Skin epidermis (tissue), 12 donors: ENCODE data around the gene FAM193A.
A peak's percentile ranks its signal among the peaks of the same experiment; 100 is the strongest.
"Not testable (repeated sequence)": the region's sequence is repeated elsewhere in the genome, so short reads cannot be mapped to it uniquely, and the experiment has no call there.

Experiments used
- H3K27ac ChIP-seq, 21 experiments: fragments of 200-600 bp; sonication (generic) in 11 of 21; one replicate each; pipeline ENCODE4 v1.5.0; 2020; ENCODE audit warnings: mild to moderate bottlenecking in 3 of 21, inconsistent platforms in 2 of 21, moderate library complexity in 2 of 21
- H3K4me3 ChIP-seq, 7 experiments: fragments of 200-600 bp; sonication (generic) in 2 of 7; one replicate each; pipeline ENCODE4 v1.5.0; 2020; ENCODE audit warnings: inconsistent platforms in 2 of 7, mild to moderate bottlenecking in 2 of 7, moderate library complexity in 1 of 7

FAM193A gene

GRCh38 chr4:2755821-2756690 lies 219.6 kb downstream of the FAM193A start, which contains the start of gene TNIP2:
TSS of gene TNIP2 (minus strand) at chr4:2756336. CDS start at chr4:2756289, 47 bp downstream.
- Histone ChIP-seq H3K4me3 (peak within 1 kb of the TSS; percentile 43 to 87 (median 83)), H3K27ac (peak within 1 kb of the TSS; percentile 80 to 97 (median 94))

GRCh38 chr4:2756691-2757350 lies 220.4 kb downstream of the FAM193A start:
- Histone ChIP-seq H3K4me3 (peak overlapping the region; percentile 19 to 87 (median 77)), H3K27ac (peak overlapping the region in 13 of 21 experiments; percentile 11 to 94 (median 54))

GRCh38 chr4:2757426-2757825 lies 221.0 kb downstream of the FAM193A start:
- Histone ChIP-seq H3K4me3 (no peak overlapping the region), H3K27ac (no peak overlapping the region)

- H3K4me3 ChIP-seq = no peak overlapping the region
- H3K27ac ChIP-seq = no peak overlapping the region
Observed at GRCh38 chr4:2761035-2761923, 224.8 kb downstream of the FAM193A start.

- Histone ChIP-seq H3K27ac (no peak overlapping the region), H3K4me3 (no peak overlapping the region)
Observed at GRCh38 chr4:2762048-2762447, 225.6 kb downstream of the FAM193A start.

GRCh38 chr4:2762486-2763370 lies 226.3 kb downstream of the FAM193A start:
- not testable (repeated sequence) for H3K4me3 ChIP-seq, H3K27ac ChIP-seq

- peak overlapping the region in 18 of 21 experiments; percentile 34 to 91 (median 72) for H3K27ac ChIP-seq
- peak overlapping the region; percentile 35 to 64 (median 43) for H3K4me3 ChIP-seq
Observed at GRCh38 chr4:2763511-2763967, 227.1 kb downstream of the FAM193A start.

- Histone ChIP-seq H3K27ac (no peak overlapping the region), H3K4me3 (no peak overlapping the region)
Observed at GRCh38 chr4:2765832-2766526, 229.5 kb downstream of the FAM193A start.

GRCh38 chr4:2767046-2767704 lies 230.7 kb downstream of the FAM193A start:
- Histone ChIP-seq H3K27ac (no peak overlapping the region), H3K4me3 (no peak overlapping the region)

- Histone ChIP-seq H3K4me3 (no peak overlapping the region), H3K27ac (no peak overlapping the region)
Observed at GRCh38 chr4:2767705-2768074, 231.2 kb downstream of the FAM193A start.

- Histone ChIP-seq H3K27ac (no peak overlapping the region), H3K4me3 (no peak overlapping the region)
Observed at GRCh38 chr4:2768124-2768523, 231.7 kb downstream of the FAM193A start.

GRCh38 chr4:2768921-2769336 lies 232.5 kb downstream of the FAM193A start:
- H3K27ac ChIP-seq = no peak overlapping the region
- no peak overlapping the region for H3K4me3 ChIP-seq

- Histone ChIP-seq H3K27ac (peak overlapping the region in 4 of 21 experiments; percentile 2 to 46 (median 33)), H3K4me3 (no peak overlapping the region)
Observed at GRCh38 chr4:2771264-2771663, 234.8 kb downstream of the FAM193A start.

- H3K27ac ChIP-seq, H3K4me3 ChIP-seq: not testable (repeated sequence)
Observed at GRCh38 chr4:2780643-2781042, 244.2 kb downstream of the FAM193A start.

- H3K4me3 ChIP-seq = no peak overlapping the region
- H3K27ac ChIP-seq = no peak overlapping the region
Observed at GRCh38 chr4:2781911-2782310, 245.5 kb downstream of the FAM193A start.
